Urinary bladder (tissue), 4 donors: Measurements from ENCODE around the gene ZXDC. TPM values are rescaled to one million over a fixed set of nuclear protein-coding genes. Genes with fewer than 3 reads are reported as not detected.

Experiments
- DNase-seq: peaks from one replicate; pipeline ENCODE4 v3.0.0-alpha.2; 2015; ENCODE audit errors: extremely low spot score
- H3K27ac ChIP-seq: one replicate; pipeline ENCODE4 v1.5.1; 2013; ENCODE audit warnings: low read depth, mild to moderate bottlenecking, moderate library complexity
- H3K36me3 ChIP-seq: one replicate; pipeline ENCODE4 v1.6.1; 2013; ENCODE audit warnings: mild to moderate bottlenecking, moderate library complexity; ENCODE audit not compliant: insufficient read depth
- H3K4me1 ChIP-seq: one replicate; pipeline ENCODE4 v1.6.1; 2013; ENCODE audit warnings: mild to moderate bottlenecking, moderate library complexity; ENCODE audit not compliant: insufficient read depth
- H3K4me3 ChIP-seq: one replicate; pipeline ENCODE4 v1.5.1; 2013; ENCODE audit warnings: low read depth, low read length
- WGBS: extraction: QIAGEN DNeasy Blood & Tissue Kit; methylation state at CpG from one replicate; pipeline ENCODE4 v1.1.7; 2013; 5-methylcytosine and 5-hydroxymethylcytosine counted together
- polyA plus RNA-seq: library from polyadenylated mRNA; stranded (reverse); fragments of 200-250 nt; gene quantifications from one replicate; pipeline ENCODE4 v1.2.3, GENCODE V29; 2013
- total RNA-seq: library from RNA; depleted of rRNA; stranded (reverse); fragments of >200 nt; gene quantifications from one replicate; pipeline ENCODE4 v1.2.3, GENCODE V29; 2014
- donor health status: healthy with polysubstance abuse.
- donor health status: healthy.

Gene ZXDC, protein sequence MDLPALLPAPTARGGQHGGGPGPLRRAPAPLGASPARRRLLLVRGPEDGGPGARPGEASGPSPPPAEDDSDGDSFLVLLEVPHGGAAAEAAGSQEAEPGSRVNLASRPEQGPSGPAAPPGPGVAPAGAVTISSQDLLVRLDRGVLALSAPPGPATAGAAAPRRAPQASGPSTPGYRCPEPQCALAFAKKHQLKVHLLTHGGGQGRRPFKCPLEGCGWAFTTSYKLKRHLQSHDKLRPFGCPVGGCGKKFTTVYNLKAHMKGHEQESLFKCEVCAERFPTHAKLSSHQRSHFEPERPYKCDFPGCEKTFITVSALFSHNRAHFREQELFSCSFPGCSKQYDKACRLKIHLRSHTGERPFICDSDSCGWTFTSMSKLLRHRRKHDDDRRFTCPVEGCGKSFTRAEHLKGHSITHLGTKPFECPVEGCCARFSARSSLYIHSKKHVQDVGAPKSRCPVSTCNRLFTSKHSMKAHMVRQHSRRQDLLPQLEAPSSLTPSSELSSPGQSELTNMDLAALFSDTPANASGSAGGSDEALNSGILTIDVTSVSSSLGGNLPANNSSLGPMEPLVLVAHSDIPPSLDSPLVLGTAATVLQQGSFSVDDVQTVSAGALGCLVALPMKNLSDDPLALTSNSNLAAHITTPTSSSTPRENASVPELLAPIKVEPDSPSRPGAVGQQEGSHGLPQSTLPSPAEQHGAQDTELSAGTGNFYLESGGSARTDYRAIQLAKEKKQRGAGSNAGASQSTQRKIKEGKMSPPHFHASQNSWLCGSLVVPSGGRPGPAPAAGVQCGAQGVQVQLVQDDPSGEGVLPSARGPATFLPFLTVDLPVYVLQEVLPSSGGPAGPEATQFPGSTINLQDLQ
- total RNA-seq (26.2 TPM), polyA plus RNA-seq (16.4 TPM)

DNA sequence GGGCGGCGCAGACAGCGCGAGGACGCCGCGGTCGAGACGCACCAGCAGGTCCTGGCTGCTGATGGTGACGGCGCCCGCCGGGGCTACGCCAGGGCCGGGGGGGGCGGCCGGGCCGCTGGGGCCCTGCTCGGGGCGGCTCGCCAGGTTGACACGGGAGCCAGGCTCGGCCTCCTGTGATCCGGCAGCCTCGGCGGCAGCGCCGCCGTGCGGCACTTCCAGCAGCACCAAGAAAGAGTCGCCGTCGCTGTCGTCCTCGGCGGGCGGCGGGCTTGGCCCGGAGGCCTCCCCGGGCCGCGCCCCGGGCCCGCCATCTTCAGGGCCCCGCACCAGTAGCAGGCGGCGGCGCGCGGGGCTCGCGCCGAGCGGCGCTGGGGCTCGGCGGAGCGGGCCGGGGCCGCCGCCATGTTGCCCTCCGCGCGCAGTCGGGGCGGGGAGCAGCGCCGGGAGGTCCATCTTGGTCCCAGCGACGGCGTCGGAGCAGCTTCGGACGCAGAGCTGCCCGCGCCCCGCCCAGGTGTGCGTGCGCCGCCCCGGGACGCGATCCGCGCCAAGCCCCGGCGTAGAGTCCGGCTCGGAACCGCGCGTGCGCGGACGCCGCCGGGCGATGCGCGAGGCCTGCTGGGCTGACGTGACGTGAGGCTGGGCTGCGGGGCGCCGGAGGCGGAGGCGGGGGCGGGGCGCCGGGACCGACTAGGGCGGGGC is at the start of gene ZXDC:
Gene ZXDC (minus strand): TSS at position 479 of the 702 bp plus-strand sequence. CDS start 26 bp downstream, at position 453.
- Histone ChIP-seq H3K4me3 (peak within 1 kb of the TSS; percentile 82), H3K36me3 (no peaks in the 10 kb centered on the region), H3K4me1 (peaks cover 5% of the 10 kb centered on the region), H3K27ac (peak within 1 kb of the TSS; percentile 87)
- peak; percentile 76 for DNase-seq
- under 1% methylated on average over 111 of the region's 112 CpGs for WGBS

DNA sequence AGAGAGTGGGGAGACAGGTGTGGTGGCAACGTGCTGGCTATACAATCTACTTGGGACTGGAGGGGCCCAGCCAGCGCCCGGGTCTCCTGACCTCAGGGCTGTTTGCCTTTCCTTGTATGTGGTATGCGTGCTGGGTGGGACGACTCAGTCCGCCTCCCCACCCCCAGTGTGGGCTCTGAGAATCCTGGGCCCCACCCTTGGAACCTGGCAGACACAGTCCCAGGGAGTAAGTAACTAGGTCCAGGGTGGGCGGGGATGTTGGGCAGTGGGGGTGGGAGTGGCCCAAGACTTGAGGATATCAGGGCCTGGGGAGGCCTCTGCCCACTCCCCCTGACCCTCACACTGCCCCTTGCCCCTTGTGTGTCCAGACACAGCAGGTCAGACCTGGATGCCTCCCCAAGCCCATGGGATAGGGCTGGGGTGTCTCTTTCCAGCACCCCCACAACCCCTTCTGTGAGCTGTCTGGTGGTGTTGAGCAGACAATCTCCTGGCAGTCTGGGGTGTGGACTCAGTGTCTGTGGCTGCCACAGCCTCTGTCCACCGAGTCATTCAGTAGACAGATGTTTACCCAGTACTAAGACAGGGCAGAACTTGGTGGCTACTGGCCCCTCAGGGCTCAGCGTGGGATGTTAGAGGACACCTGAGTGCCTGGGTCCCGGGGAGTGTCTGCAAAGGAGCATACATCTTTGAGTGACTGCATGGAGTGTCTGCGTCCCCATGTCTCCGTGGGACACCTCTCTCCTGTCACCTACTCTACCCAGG is 49.6 kb upstream of the ZXDC start:
- H3K27ac ChIP-seq = no peak overlapping the region
- WGBS = 81% methylated on average over 12 of the region's 12 CpGs
- H3K4me1 ChIP-seq = no peaks in the 10 kb centered on the region
- no peak for DNase-seq
- no peaks in the 10 kb centered on the region for H3K36me3 ChIP-seq
- no peak overlapping the region for H3K4me3 ChIP-seq

DNA sequence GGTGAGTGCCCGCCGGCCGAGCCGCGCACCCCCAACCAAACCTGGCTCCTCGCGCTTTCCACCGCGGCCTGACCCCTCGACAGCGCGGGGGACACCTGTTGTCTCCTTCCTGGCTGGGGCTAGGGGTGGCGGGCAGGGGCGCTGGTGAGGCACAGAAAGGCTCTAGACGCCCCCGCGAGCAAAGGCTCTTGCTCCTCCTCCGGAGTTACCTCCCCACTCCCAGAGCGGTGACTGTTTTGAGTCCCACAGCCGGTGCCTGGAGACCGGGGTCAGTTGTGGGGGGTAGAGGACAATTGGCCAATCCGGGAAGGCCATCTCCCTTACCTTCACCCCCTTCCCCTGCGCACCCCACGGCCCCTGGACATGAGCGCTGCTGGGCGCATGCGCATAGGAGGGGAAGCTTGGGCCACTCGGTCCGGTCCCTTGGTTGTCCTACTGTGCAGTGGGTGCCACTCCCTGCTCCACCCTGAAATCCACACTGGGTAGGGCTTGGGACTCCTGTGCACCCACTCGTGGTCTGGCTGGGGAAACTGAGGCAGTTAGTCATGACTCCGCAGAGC is 48.8 kb upstream of the ZXDC start:
- WGBS = 10% methylated on average over 31 of the region's 31 CpGs
- peak overlapping the region; percentile 28 for H3K4me3 ChIP-seq
- DNase-seq = no peak
- H3K36me3 ChIP-seq = no peaks in the 10 kb centered on the region
- H3K27ac ChIP-seq = no peak overlapping the region
- no peaks in the 10 kb centered on the region for H3K4me1 ChIP-seq

- H3K36me3 ChIP-seq = no peaks in the 10 kb centered on the region
- H3K4me1 ChIP-seq = no peaks in the 10 kb centered on the region
- H3K27ac ChIP-seq = no peak within 1 kb of the TSS
- no peak for DNase-seq
- whole genome bisulfite sequencing = 7% methylated on average over 56 of the region's 56 CpGs
- peak within 1 kb of the TSS; percentile 28 for H3K4me3 ChIP-seq
Observed at GRCh38 chr3:126523745-126524428, 48.2 kb upstream of the ZXDC start, which contains the start of gene CHST13. Gene CHST13 (plus strand): TSS chr3:126524155. CDS start chr3:126524333, 178 bp downstream.

DNA sequence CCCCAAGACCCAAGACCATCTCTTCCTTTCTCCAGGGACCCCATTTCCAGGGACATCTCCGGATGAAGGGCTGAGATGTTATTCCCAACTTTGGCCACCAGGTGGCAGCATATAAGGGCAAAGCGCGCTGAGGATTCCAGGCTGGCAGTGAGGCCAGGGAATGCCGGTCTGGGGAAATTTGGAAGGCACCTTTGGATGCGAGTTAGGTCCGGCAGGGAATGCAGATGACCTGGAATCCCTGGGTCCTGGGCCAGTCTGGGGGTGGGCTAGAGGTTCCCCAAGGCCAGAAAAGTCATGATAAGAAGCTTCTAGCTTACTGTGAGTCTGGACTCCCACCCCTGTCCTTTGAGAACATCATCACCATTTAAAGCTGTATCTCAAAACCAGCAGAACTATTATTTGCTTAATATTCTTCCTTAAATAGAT is 46.7 kb upstream of the ZXDC start:
- Histone ChIP-seq H3K27ac (no peak overlapping the region), H3K36me3 (no peaks in the 10 kb centered on the region), H3K4me3 (no peak overlapping the region), H3K4me1 (no peaks in the 10 kb centered on the region)
- WGBS = under 1% methylated on average over 6 of the region's 6 CpGs
- DNase-seq = no peak

DNA sequence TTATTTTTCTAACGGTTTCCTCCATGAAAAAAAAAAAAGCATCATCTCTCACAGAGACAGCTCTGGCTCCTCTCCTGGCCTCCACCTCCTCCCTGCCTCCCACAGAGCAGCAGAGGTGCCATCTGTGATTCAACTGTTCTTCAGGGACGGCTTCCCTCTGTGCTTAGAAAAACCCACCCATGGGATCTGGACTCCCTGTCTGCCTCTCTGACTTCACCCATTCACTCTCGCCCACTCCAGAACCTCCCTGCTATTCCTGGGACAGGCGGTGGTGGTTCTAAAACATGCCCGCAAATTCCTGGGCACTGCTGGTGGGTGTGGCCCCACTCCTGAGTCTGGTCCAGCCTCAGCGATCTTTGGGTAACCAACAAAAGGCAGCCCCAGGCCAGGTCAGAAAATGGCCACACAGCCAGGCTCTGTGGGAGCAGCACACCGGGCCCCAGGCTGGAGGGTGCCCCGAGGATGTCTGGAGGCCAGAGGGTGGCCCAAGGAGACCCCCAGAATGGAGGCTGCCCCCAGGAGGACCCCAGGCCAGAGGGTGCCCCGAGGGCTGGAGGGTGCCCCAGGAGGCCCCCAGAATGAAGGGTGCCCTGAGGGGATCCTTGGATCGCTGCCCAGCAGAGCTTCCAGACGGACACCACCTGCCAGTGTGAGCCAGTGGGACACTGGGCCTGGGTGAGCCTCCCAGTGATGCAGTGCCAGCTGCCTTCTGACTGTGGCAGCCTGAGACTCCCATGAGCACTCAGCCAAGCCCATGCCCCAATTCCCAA is 45.6 kb upstream of the ZXDC start:
- WGBS = 75% methylated on average over 11 of the region's 11 CpGs
- H3K4me1 ChIP-seq = no peaks in the 10 kb centered on the region
- no peaks in the 10 kb centered on the region for H3K36me3 ChIP-seq
- DNase-seq = no peak
- H3K4me3 ChIP-seq = no peak overlapping the region
- no peak overlapping the region for H3K27ac ChIP-seq

DNA sequence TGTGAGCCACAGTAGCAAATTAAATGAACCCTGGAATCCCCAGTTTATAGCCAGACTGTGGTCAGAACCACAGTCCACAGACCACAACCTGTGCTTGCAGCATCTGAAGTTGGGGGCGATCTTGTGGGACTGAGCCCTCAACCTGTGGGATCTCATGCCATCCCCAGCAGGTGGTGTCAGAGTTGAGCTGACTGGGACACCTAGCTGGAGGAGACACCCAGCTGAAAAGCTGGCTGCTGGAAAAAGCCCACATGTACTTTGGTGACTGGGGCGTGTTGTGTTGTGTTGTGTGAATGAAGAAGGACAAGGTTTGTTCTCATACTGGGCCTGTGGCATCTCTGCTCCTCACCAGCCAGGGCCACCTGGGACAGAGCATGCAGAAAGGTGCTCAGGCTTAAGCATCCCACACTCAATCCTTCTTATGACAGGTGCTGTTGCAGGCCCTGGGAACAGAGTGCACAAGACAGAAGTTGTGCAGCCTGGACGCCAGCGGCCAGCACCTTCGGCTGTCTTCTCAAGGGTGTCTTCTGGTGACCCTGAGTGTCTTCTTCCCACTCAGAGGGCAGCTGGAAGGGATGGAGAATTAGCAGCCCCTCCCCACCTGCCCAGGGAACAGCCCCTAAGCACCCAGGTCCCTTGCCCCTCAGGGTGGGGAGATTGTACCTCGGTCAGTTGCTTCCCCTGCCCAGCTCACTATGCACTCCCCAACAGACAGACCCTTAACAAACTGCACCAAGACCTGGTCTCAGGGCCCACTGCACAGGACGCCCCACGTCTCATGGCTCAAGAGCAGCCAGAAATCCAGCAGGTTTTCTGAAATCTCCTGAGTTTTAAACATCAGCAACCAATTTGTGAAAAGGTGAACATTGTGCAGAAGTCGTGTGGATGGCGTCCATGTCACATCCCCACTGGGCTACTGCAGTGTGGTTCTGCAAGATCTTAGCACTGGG is 44.1 kb upstream of the ZXDC start:
- no peaks in the 10 kb centered on the region for H3K36me3 ChIP-seq
- H3K27ac ChIP-seq = no peak overlapping the region
- no peak for DNase-seq
- H3K4me3 ChIP-seq = no peak overlapping the region
- no peaks in the 10 kb centered on the region for H3K4me1 ChIP-seq
- WGBS = 87% methylated on average over 10 of the region's 10 CpGs

GRCh38 chr3:126518779-126519177 is 43.1 kb upstream of the ZXDC start:
- Histone ChIP-seq H3K27ac (no peak overlapping the region), H3K4me3 (no peak overlapping the region), H3K4me1 (no peaks in the 10 kb centered on the region), H3K36me3 (no peaks in the 10 kb centered on the region)
- WGBS = 65% methylated on average over 4 of the region's 4 CpGs
- no peak for DNase-seq

DNA sequence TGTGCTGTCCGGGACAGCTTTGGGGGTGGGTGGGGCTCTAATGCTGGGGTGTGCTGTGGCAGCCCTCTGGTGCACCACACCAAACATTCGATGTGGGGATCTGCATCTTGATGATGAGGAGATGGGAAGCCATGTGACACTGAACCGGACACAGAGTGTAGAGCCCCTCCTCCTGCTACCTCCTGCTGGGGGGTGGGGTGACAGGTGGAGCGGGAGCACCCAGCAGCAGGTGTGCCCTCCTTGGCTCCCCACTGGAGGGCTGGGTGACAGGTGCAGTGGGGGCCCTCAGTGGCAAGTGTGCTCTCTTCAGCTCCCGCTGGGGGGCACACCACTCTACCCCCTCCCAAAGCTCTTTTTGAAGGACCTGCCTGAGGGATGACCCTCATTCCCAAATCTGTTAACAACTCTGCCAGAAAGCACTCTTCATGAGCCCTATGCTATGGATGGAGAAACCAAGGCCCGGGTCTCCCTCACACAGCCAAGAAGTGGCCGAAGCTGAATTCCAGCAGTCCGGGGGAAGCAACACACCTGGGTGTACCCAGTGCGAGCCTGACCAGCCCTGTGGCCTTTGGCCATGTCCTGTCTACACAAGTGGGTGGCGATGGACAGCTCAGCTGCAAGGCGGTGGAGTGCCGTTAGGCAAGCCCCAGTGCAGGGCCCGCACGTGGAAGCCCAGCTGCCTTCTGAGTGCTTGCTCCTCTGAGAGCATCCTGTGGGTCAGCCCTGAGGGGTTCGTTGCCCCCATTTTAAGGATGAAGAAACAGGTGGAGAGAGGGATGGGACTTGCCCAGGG is 42.5 kb upstream of the ZXDC start:
- H3K4me1 ChIP-seq = no peaks in the 10 kb centered on the region
- H3K36me3 ChIP-seq = no peaks in the 10 kb centered on the region
- WGBS = 82% methylated on average over 15 of the region's 15 CpGs
- no peak for DNase-seq
- no peak overlapping the region for H3K27ac ChIP-seq
- no peak overlapping the region for H3K4me3 ChIP-seq

DNA sequence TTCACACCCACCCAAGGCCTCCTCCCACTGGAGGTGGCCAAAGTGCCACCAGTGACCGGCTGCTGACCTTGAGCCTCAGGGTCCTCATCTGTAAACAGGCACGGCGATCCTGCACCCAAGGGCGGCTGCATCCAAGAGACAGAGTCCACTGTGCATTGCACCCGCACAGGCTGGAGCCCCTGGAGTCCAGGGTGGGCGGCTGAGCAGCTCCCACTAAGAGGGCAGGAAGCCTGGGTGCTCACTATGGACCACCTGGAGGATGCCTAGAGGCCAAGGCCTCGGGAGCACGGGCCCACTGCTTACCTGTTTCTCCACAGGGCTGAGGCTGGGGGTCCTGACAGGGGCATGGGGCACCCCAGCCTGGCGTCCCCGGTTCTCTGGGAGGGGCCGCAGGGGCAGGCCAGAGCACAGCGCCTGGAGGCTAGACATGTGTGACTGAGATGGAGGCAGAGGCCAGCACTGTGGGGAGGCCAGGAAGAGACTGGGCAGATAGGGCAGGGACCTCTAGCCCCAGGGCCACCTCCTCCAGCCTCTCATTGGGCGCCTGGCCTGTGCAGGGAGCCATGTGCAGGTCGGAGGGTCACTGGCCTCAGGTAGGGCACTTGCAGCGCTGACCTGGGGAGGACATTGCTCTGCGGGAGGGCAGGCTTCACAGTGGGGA is 41.7 kb upstream of the ZXDC start, which contains the start of gene UROC1:
Gene UROC1 (minus strand): TSS at position 483 of the 661 bp plus-strand sequence. CDS start 54 bp downstream, at position 429.
- Histone ChIP-seq H3K4me1 (no peaks in the 10 kb centered on the region), H3K4me3 (no peak within 1 kb of the TSS), H3K36me3 (no peaks in the 10 kb centered on the region), H3K27ac (no peak within 1 kb of the TSS)
- DNase-seq = no peak
- WGBS = 91% methylated on average over 16 of the region's 16 CpGs
